Mesendoderm (in vitro differentiated cells): Measurements from ENCODE around the gene TRIM50.
"Not testable (repeated sequence)": the region's sequence is repeated elsewhere in the genome, so short reads cannot be mapped to it uniquely, and the experiment has no call there.

Experiments
- DNase-seq: peaks from one replicate; pipeline ENCODE4 v3.0.0; 2013
- H2AK5ac ChIP-seq: 2 replicates; pipeline ENCODE4 v1.6.1; 2013; ENCODE audit warnings: low read length, inconsistent platforms
- H2BK120ac ChIP-seq: 2 replicates; pipeline ENCODE4 v1.6.1; 2013; ENCODE audit warnings: low read depth, mild to moderate bottlenecking, low read length, moderate library complexity, mixed read lengths
- H2BK15ac ChIP-seq: replicated peaks from 2 replicates; pipeline ENCODE4 v1.6.1; 2013; ENCODE audit warnings: low read depth, mild to moderate bottlenecking, moderate library complexity
- H2BK5ac ChIP-seq: 2 replicates; pipeline ENCODE4 v1.6.1; 2013; ENCODE audit warnings: low read length, inconsistent platforms
- H3K18ac ChIP-seq: 2 replicates; pipeline ENCODE4 v1.6.1; 2013; ENCODE audit warnings: mild to moderate bottlenecking, low read length, mixed read lengths
- H3K23ac ChIP-seq: one replicate; pipeline ENCODE4 v1.6.1; 2013; ENCODE audit warnings: low read length
- H3K27ac ChIP-seq: 2 replicates; pipeline ENCODE4 v1.5.1; 2013; ENCODE audit warnings: low read depth, mild to moderate bottlenecking, inconsistent platforms, low read length, moderate library complexity
- H3K27me3 ChIP-seq: 2 replicates; pipeline ENCODE4 v1.6.1; 2013; ENCODE audit warnings: low read length, control low read depth, mild to moderate bottlenecking, inconsistent platforms; ENCODE audit not compliant: insufficient read depth, poor library complexity
- H3K36me3 ChIP-seq: 2 replicates; pipeline ENCODE4 v1.6.1; 2013; ENCODE audit warnings: low read length, inconsistent platforms; ENCODE audit not compliant: control insufficient read depth, insufficient read depth
- H3K4ac ChIP-seq: one replicate; pipeline ENCODE4 v1.6.1; 2013; ENCODE audit warnings: low read depth, mild to moderate bottlenecking, low read length, moderate library complexity
- H3K4me1 ChIP-seq: 2 replicates; pipeline ENCODE4 v1.6.1; 2013; ENCODE audit warnings: low read depth, low read length, inconsistent platforms; ENCODE audit not compliant: control insufficient read depth
- H3K4me2 ChIP-seq: 2 replicates; pipeline ENCODE4 v1.6.1; 2013; ENCODE audit warnings: low read length
- H3K4me3 ChIP-seq: 2 replicates; pipeline ENCODE4 v1.5.1; 2013; ENCODE audit warnings: mild to moderate bottlenecking, low read length
- H3K56ac ChIP-seq: one replicate; pipeline ENCODE4 v1.6.1; 2013; ENCODE audit warnings: low read length
- H3K79me1 ChIP-seq: 2 replicates; pipeline ENCODE4 v1.6.1; 2013; ENCODE audit warnings: low read length, inconsistent platforms
- H3K79me2 ChIP-seq: 2 replicates; pipeline ENCODE4 v1.6.1; 2013; ENCODE audit warnings: mild to moderate bottlenecking, low read length; ENCODE audit not compliant: control insufficient read depth, insufficient read depth
- H3K9ac ChIP-seq: 2 replicates; pipeline ENCODE4 v1.6.1; 2013; ENCODE audit warnings: low read length, inconsistent platforms
- H4K5ac ChIP-seq: one replicate; pipeline ENCODE4 v1.6.1; 2013; ENCODE audit warnings: low read length
- H4K8ac ChIP-seq: one replicate; pipeline ENCODE4 v1.6.1; 2013; ENCODE audit warnings: low read depth, mild to moderate bottlenecking, control low read depth, low read length, moderate library complexity
- WGBS: extraction: QIAGEN DNeasy Blood & Tissue Kit; methylation state at CpG from one replicate; pipeline ENCODE4 v1.1.7; 2013; ENCODE audit warnings: low lambda C conversion rate, missing lambda C conversion rate; ENCODE audit not compliant: insufficient coverage; ENCODE audit errors: extremely low coverage; 5-methylcytosine and 5-hydroxymethylcytosine counted together

TRIM50 gene

GRCh38 chr7:73366990-73367389 lies 39.1 kb upstream of the TRIM50 start:
- Histone ChIP-seq H3K79me2 (no peaks in the 10 kb centered on the region), H3K4me1 (no peaks in the 10 kb centered on the region), H3K4me2 (no peak overlapping the region), H3K4ac (no peak overlapping the region), H3K4me3 (no peak overlapping the region), H2BK120ac (no peak overlapping the region), H3K9ac (no peak overlapping the region), H2BK15ac (no peak overlapping the region), H2AK5ac (no peak overlapping the region), H4K5ac (no peak overlapping the region), H3K23ac (no peak overlapping the region), H3K18ac (no peak overlapping the region), H3K79me1 (no peaks in the 10 kb centered on the region), H3K36me3 (no peaks in the 10 kb centered on the region), H4K8ac (no peak overlapping the region), H3K27ac (no peak overlapping the region), H2BK5ac (no peak overlapping the region), H3K56ac (no peak overlapping the region), H3K27me3 (no peaks in the 10 kb centered on the region)
- WGBS, result no CpG with 5 or more reads among the region's 12 CpGs
- DNase-seq, result no peak

- no peaks in the 10 kb centered on the region for H3K27me3 ChIP-seq
- no peaks in the 10 kb centered on the region for H3K4me1 ChIP-seq
- no peak overlapping the region for H3K4me3 ChIP-seq
- WGBS, result no CpG with 5 or more reads among the region's 11 CpGs
- H3K9ac ChIP-seq, result no peak overlapping the region
- H3K79me1 ChIP-seq, result no peaks in the 10 kb centered on the region
- H3K18ac ChIP-seq, result no peak overlapping the region
- H3K36me3 ChIP-seq, result no peaks in the 10 kb centered on the region
- H2BK120ac ChIP-seq, result no peak overlapping the region
- no peak overlapping the region for H3K23ac ChIP-seq
- no peak overlapping the region for H3K27ac ChIP-seq
- H4K5ac ChIP-seq, result no peak overlapping the region
- no peak overlapping the region for H2BK5ac ChIP-seq
- H2AK5ac ChIP-seq, result no peak overlapping the region
- DNase-seq, result no peak
- no peak overlapping the region for H3K4ac ChIP-seq
- H2BK15ac ChIP-seq, result no peak overlapping the region
- H3K56ac ChIP-seq, result no peak overlapping the region
- H3K4me2 ChIP-seq, result no peak overlapping the region
- no peak overlapping the region for H4K8ac ChIP-seq
- H3K79me2 ChIP-seq, result no peaks in the 10 kb centered on the region
These were observed 38.2 kb upstream of the TRIM50 start for GRCh38 chr7:73366127-73366526.

GRCh38 chr7:73364006-73364728 lies 36.3 kb upstream of the TRIM50 start:
- Histone ChIP-seq H3K36me3 (no peaks in the 10 kb centered on the region), H3K4me2 (no peak overlapping the region), H3K27ac (no peak overlapping the region), H2BK120ac (no peak overlapping the region), H3K4me3 (no peak overlapping the region), H4K8ac (no peak overlapping the region), H4K5ac (no peak overlapping the region), H3K27me3 (no peaks in the 10 kb centered on the region), H3K79me2 (no peaks in the 10 kb centered on the region), H3K79me1 (no peaks in the 10 kb centered on the region), H3K56ac (no peak overlapping the region), H3K4ac (no peak overlapping the region), H2BK5ac (no peak overlapping the region), H3K9ac (no peak overlapping the region), H3K4me1 (no peaks in the 10 kb centered on the region), H2BK15ac (no peak overlapping the region), H3K23ac (no peak overlapping the region), H3K18ac (no peak overlapping the region), H2AK5ac (no peak overlapping the region)
- no CpG with 5 or more reads among the region's 25 CpGs for WGBS
- no peak for DNase-seq

GRCh38 chr7:73363225-73364005 lies 35.5 kb upstream of the TRIM50 start:
- no peak overlapping the region for H3K23ac ChIP-seq

GRCh38 chr7:73360590-73360989 lies 32.7 kb upstream of the TRIM50 start:
- not testable (repeated sequence) for H3K9ac ChIP-seq, H3K4me3 ChIP-seq, H3K18ac ChIP-seq, H2BK120ac ChIP-seq, H4K8ac ChIP-seq, H3K27ac ChIP-seq, H4K5ac ChIP-seq, H3K79me2 ChIP-seq, H2BK15ac ChIP-seq, H3K56ac ChIP-seq, H3K4ac ChIP-seq, H2AK5ac ChIP-seq, H3K36me3 ChIP-seq, H3K4me1 ChIP-seq, DNase-seq, H3K27me3 ChIP-seq, H3K23ac ChIP-seq, H3K4me2 ChIP-seq, H3K79me1 ChIP-seq, H2BK5ac ChIP-seq
- WGBS, result no CpG with 5 or more reads among the region's 1 CpG

More at GRCh38 chr7:73363225-73364005, 35.5 kb upstream of the TRIM50 start:
- H2AK5ac ChIP-seq, result no peak overlapping the region
- no peak overlapping the region for H4K8ac ChIP-seq
- H2BK120ac ChIP-seq, result no peak overlapping the region
- H3K36me3 ChIP-seq, result no peaks in the 10 kb centered on the region
- H3K4me1 ChIP-seq, result no peaks in the 10 kb centered on the region
- H3K27ac ChIP-seq, result no peak overlapping the region
- no peak for DNase-seq
- no peak overlapping the region for H4K5ac ChIP-seq
- whole genome bisulfite sequencing, result no CpG with 5 or more reads among the region's 28 CpGs
- H3K56ac ChIP-seq, result no peak overlapping the region
- H3K4me2 ChIP-seq, result no peak overlapping the region
- H3K4me3 ChIP-seq, result no peak overlapping the region
- H3K79me2 ChIP-seq, result no peaks in the 10 kb centered on the region
- H2BK15ac ChIP-seq, result no peak overlapping the region
- no peak overlapping the region for H3K4ac ChIP-seq
- no peak overlapping the region for H3K18ac ChIP-seq
- H3K9ac ChIP-seq, result no peak overlapping the region
- no peaks in the 10 kb centered on the region for H3K79me1 ChIP-seq
- no peaks in the 10 kb centered on the region for H3K27me3 ChIP-seq
- no peak overlapping the region for H2BK5ac ChIP-seq
